Measurements from ENCODE around the gene HYCC1.
"Not testable (repeated sequence)": the region's sequence is repeated elsewhere in the genome, so short reads cannot be mapped to it uniquely, and the experiment has no call there.

Gene HYCC1

GRCh38 chr7:22983257-22983855 is 30.6 kb downstream of the HYCC1 start:
- H3K4me1 ChIP-seq (ENCODE audit: insufficient read depth, low read length): peaks cover 19% of the 10 kb centered on the region
- no peaks in the 10 kb centered on the region for H3K36me3 ChIP-seq (ENCODE audit: insufficient read depth, low read length)

GRCh38 chr7:22980422-22980821 is 33.5 kb downstream of the HYCC1 start:
- peaks cover 7% of the 10 kb centered on the region; the same call in 1 of the 2 replicates for H3K36me3 ChIP-seq (ENCODE audit: insufficient read depth, low read length)
- peaks cover 10% of the 10 kb centered on the region for H3K4me1 ChIP-seq (ENCODE audit: insufficient read depth, low read length)
- H3K9ac ChIP-seq (ENCODE audit: low read depth, low read length): no peak overlapping the region
- H3K9me3 ChIP-seq (ENCODE audit: control insufficient read depth, insufficient read depth, low read length): no peaks in the 10 kb centered on the region

More at GRCh38 chr7:22983257-22983855, 30.6 kb downstream of the HYCC1 start:
- no peak overlapping the region for H3K9ac ChIP-seq (ENCODE audit: low read depth, low read length)
- H3K9me3 ChIP-seq (ENCODE audit: control insufficient read depth, insufficient read depth, low read length): no peaks in the 10 kb centered on the region

GRCh38 chr7:22979861-22980260 is 34.1 kb downstream of the HYCC1 start:
- no peaks in the 10 kb centered on the region for H3K9me3 ChIP-seq (ENCODE audit: control insufficient read depth, insufficient read depth, low read length)

GRCh38 chr7:22979251-22979650 is 34.7 kb downstream of the HYCC1 start:
- no peak overlapping the region for H3K9ac ChIP-seq (ENCODE audit: low read depth, low read length)
- peaks cover 8% of the 10 kb centered on the region; the same call in 1 of the 2 replicates for H3K36me3 ChIP-seq (ENCODE audit: insufficient read depth, low read length)
- H3K9me3 ChIP-seq (ENCODE audit: control insufficient read depth, insufficient read depth, low read length): no peaks in the 10 kb centered on the region
- H3K4me1 ChIP-seq (ENCODE audit: insufficient read depth, low read length): peaks cover 10% of the 10 kb centered on the region

More at GRCh38 chr7:22979861-22980260, 34.1 kb downstream of the HYCC1 start:
- H3K4me1 ChIP-seq (ENCODE audit: insufficient read depth, low read length): peaks cover 10% of the 10 kb centered on the region
- H3K9ac ChIP-seq (ENCODE audit: low read depth, low read length): no peak overlapping the region
- peaks cover 8% of the 10 kb centered on the region; the same call in 1 of the 2 replicates for H3K36me3 ChIP-seq (ENCODE audit: insufficient read depth, low read length)

- H3K4me1 ChIP-seq (ENCODE audit: insufficient read depth, low read length); H3K9ac ChIP-seq (ENCODE audit: low read depth, low read length); H3K9me3 ChIP-seq (ENCODE audit: control insufficient read depth, insufficient read depth, low read length): not testable (repeated sequence)
- H3K36me3 ChIP-seq (ENCODE audit: insufficient read depth, low read length): peaks cover 13% of the 10 kb centered on the region; the same call in 1 of the 2 replicates
Measured at GRCh38 chr7:22974636-22975035, 39.3 kb downstream of the HYCC1 start.

- Histone ChIP-seq H3K36me3 (ENCODE audit: insufficient read depth, low read length) (peaks cover 13% of the 10 kb centered on the region; the same call in 1 of the 2 replicates), H3K9ac (ENCODE audit: low read depth, low read length) (no peak overlapping the region), H3K4me1 (ENCODE audit: insufficient read depth, low read length) (no peaks in the 10 kb centered on the region), H3K9me3 (ENCODE audit: control insufficient read depth, insufficient read depth, low read length) (no peaks in the 10 kb centered on the region)
Measured at GRCh38 chr7:22972207-22972606, 41.7 kb downstream of the HYCC1 start.

GRCh38 chr7:22969010-22969431 is 44.9 kb downstream of the HYCC1 start:
- H3K36me3 ChIP-seq (ENCODE audit: insufficient read depth, low read length): peaks cover 5% of the 10 kb centered on the region; the same call in 1 of the 2 replicates

More at GRCh38 chr7:22969010-22969431, 44.9 kb downstream of the HYCC1 start:
- no peak overlapping the region for H3K9ac ChIP-seq (ENCODE audit: low read depth, low read length)
- H3K4me1 ChIP-seq (ENCODE audit: insufficient read depth, low read length): no peaks in the 10 kb centered on the region
- H3K9me3 ChIP-seq (ENCODE audit: control insufficient read depth, insufficient read depth, low read length): no peaks in the 10 kb centered on the region

All from ES-I3 (cell line).